Measurements from ENCODE around the gene RCE1.
"Not testable (repeated sequence)": the region's sequence is repeated elsewhere in the genome, so short reads cannot be mapped to it uniquely, and the experiment has no call there.

Gene RCE1

GRCh38 chr11:66820381-66820780 lies 22.9 kb upstream of the RCE1 start:
- no peaks in the 10 kb centered on the region for H3K27me3 ChIP-seq (ENCODE audit: insufficient read depth, low read depth)
- TF ChIP-seq, protein P1, sequence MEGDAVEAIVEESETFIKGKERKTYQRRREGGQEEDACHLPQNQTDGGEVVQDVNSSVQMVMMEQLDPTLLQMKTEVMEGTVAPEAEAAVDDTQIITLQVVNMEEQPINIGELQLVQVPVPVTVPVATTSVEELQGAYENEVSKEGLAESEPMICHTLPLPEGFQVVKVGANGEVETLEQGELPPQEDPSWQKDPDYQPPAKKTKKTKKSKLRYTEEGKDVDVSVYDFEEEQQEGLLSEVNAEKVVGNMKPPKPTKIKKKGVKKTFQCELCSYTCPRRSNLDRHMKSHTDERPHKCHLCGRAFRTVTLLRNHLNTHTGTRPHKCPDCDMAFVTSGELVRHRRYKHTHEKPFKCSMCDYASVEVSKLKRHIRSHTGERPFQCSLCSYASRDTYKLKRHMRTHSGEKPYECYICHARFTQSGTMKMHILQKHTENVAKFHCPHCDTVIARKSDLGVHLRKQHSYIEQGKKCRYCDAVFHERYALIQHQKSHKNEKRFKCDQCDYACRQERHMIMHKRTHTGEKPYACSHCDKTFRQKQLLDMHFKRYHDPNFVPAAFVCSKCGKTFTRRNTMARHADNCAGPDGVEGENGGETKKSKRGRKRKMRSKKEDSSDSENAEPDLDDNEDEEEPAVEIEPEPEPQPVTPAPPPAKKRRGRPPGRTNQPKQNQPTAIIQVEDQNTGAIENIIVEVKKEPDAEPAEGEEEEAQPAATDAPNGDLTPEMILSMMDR (conservative IDR thresholded peaks at IDR 0.05; ENCODE audit: low read depth, low read length): no peak
- no peaks in the 10 kb centered on the region for H3K36me3 ChIP-seq (ENCODE audit: insufficient read depth)
- H3K4me1 ChIP-seq (ENCODE audit: low read depth, poor library complexity, severe bottlenecking): no peaks in the 10 kb centered on the region
- H3K27ac ChIP-seq: no peak overlapping the region
- no peaks in the 10 kb centered on the region for H4K20me1 ChIP-seq (ENCODE audit: insufficient read depth)
- no peak overlapping the region for H3K9ac ChIP-seq
- no peak overlapping the region for H2AFZ ChIP-seq (ENCODE audit: low read depth)
- no peak overlapping the region for H3K4me3 ChIP-seq (IDR thresholded peaks at IDR 0.05; ENCODE audit: insufficient read depth, low read depth, low read length)
- no peaks in the 10 kb centered on the region for H3K79me2 ChIP-seq (ENCODE audit: insufficient read depth, low read depth)
- H3K4me2 ChIP-seq: no peak overlapping the region

DNA sequence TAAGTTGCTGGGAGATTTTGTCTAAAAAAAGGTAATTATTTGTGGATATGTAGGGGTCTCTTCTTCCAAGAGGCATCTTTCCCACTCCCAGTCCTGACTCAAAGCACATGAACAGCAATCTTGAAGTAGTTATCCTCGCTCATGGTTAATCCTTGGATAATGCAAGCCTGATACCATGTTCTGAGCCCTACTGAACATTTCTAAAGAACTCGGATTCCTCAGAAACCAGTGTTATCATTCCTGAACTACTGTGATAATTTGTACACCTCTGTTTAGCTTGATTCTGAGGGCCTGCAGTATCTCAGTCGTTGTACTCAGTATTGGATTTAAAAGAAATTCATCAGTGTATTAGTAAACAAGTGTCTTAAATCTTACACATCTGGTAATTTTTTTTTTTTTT lies 22.3 kb upstream of the RCE1 start:
- Histone ChIP-seq H4K20me1 (ENCODE audit: insufficient read depth) (no peaks in the 10 kb centered on the region), H3K79me2 (ENCODE audit: insufficient read depth, low read depth) (no peaks in the 10 kb centered on the region), H3K36me3 (ENCODE audit: insufficient read depth) (no peaks in the 10 kb centered on the region), H3K9ac (no peak overlapping the region), H3K4me1 (ENCODE audit: low read depth, poor library complexity, severe bottlenecking) (no peaks in the 10 kb centered on the region), H3K27me3 (ENCODE audit: insufficient read depth, low read depth) (no peaks in the 10 kb centered on the region), H2AFZ (ENCODE audit: low read depth) (no peak overlapping the region), H3K4me2 (no peak overlapping the region), H3K4me3 (IDR thresholded peaks at IDR 0.05; ENCODE audit: insufficient read depth, low read depth, low read length) (no peak overlapping the region), H3K27ac (no peak overlapping the region)
- TF ChIP-seq, protein P1 (conservative IDR thresholded peaks at IDR 0.05; ENCODE audit: low read depth, low read length): no peak

DNA sequence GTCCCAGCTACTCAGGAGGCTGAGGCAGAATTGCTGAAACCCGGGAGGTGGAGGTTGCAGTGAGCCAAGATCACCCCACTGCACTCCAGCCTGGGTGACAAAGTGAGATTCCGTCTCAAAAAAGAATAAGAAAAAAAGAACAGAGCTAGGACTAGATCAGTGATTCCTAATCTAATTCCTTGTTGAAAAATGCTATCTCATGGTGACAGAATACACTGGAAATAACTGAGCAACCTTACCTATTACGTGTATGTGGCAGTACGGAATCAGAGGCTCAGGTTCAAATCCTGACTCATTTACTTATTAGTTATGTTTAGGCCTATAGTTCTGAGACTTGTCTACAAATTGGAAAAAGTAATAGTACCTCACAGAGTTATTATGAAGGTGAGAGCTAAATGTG lies 19.5 kb upstream of the RCE1 start:
- H3K27me3 ChIP-seq (ENCODE audit: insufficient read depth, low read depth): no peaks in the 10 kb centered on the region
- H3K4me2 ChIP-seq: no peak overlapping the region
- no peak overlapping the region for H3K27ac ChIP-seq
- no peaks in the 10 kb centered on the region for H3K4me1 ChIP-seq (ENCODE audit: low read depth, poor library complexity, severe bottlenecking)
- H2AFZ ChIP-seq (ENCODE audit: low read depth): no peak overlapping the region
- no peak overlapping the region for H3K9ac ChIP-seq
- no peaks in the 10 kb centered on the region for H3K79me2 ChIP-seq (ENCODE audit: insufficient read depth, low read depth)
- H4K20me1 ChIP-seq (ENCODE audit: insufficient read depth): no peaks in the 10 kb centered on the region
- H3K4me3 ChIP-seq (IDR thresholded peaks at IDR 0.05; ENCODE audit: insufficient read depth, low read depth, low read length): no peak overlapping the region
- TF ChIP-seq, protein P1 (conservative IDR thresholded peaks at IDR 0.05; ENCODE audit: low read depth, low read length): no peak
- H3K36me3 ChIP-seq (ENCODE audit: insufficient read depth): no peaks in the 10 kb centered on the region

DNA sequence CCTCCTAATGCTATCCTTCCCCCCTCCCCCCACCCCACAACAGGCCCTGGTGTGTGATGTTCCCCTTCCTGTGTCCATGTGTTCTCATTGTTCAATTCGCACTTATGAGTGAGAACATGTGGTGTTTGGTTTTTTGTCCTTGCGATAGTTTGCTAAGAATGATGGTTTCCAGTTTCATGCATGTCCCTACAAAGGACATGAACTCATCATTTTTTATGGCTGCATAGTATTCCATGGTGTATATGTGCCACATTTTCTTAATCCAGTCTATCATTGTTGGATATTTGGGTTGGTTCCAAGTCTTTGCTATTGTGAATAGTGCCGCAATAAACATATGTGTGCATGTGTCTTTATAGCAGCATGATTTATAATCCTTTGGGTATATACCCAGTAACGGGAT lies 18.7 kb upstream of the RCE1 start:
- H3K4me3 ChIP-seq (IDR thresholded peaks at IDR 0.05; ENCODE audit: insufficient read depth, low read depth, low read length); H3K9ac ChIP-seq; H3K27me3 ChIP-seq (ENCODE audit: insufficient read depth, low read depth); H4K20me1 ChIP-seq (ENCODE audit: insufficient read depth); H3K4me1 ChIP-seq (ENCODE audit: low read depth, poor library complexity, severe bottlenecking); H3K27ac ChIP-seq; H3K4me2 ChIP-seq; H3K79me2 ChIP-seq (ENCODE audit: insufficient read depth, low read depth); H3K36me3 ChIP-seq (ENCODE audit: insufficient read depth); H2AFZ ChIP-seq (ENCODE audit: low read depth): not testable (repeated sequence)

DNA sequence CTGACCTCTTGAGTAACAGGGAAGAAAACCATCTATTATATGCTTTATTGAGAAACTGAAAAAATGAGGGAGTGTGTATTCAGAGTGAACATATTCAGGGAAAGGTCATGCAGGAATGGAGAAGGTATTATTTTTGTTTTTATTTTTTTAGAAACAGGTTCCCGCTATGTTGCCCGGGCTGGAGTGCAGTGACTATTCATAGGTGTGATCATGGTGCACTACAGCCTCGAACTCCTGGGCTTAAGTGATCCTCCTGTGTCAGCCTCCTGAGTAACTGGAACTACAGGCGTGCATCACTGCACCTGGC lies 8.7 kb upstream of the RCE1 start:
- H2AFZ ChIP-seq (ENCODE audit: low read depth): no peak overlapping the region
- H3K4me1 ChIP-seq (ENCODE audit: low read depth, poor library complexity, severe bottlenecking): peaks cover 20% of the 10 kb centered on the region
- TF ChIP-seq, protein P1 (conservative IDR thresholded peaks at IDR 0.05; ENCODE audit: low read depth, low read length): peak; percentile 61
- no peak overlapping the region for H3K4me3 ChIP-seq (IDR thresholded peaks at IDR 0.05; ENCODE audit: insufficient read depth, low read depth, low read length)
- H3K79me2 ChIP-seq (ENCODE audit: insufficient read depth, low read depth): no peaks in the 10 kb centered on the region
- H3K9ac ChIP-seq: no peak overlapping the region
- H3K27ac ChIP-seq: no peak overlapping the region
- no peak overlapping the region for H3K4me2 ChIP-seq
- no peaks in the 10 kb centered on the region for H3K36me3 ChIP-seq (ENCODE audit: insufficient read depth)
- no peaks in the 10 kb centered on the region for H4K20me1 ChIP-seq (ENCODE audit: insufficient read depth)
- H3K27me3 ChIP-seq (ENCODE audit: insufficient read depth, low read depth): no peaks in the 10 kb centered on the region

Measured in KMS-11 (cell line).